Measurements from ENCODE around the gene GRIK4. TPM values are rescaled to one million over a fixed set of nuclear protein-coding genes. Genes with fewer than 3 reads are reported as not detected.

GRIK4 gene
- polyA plus RNA-seq, 1 donor from 2014 or later = 3.4 TPM

- Histone ChIP-seq H3F3A (ENCODE audit: insufficient read depth, low read length, poor library complexity, severe bottlenecking) (no peaks in the 10 kb centered on the region), H4K20me1 (ENCODE audit: insufficient read depth) (no peaks in the 10 kb centered on the region), H3K4me2 (ENCODE audit: low read length) (no peak overlapping the region), H3K9ac (ENCODE audit: low read length) (no peak overlapping the region), H3K27me3 (ENCODE audit: insufficient read depth, low read depth, low read length) (no peaks in the 10 kb centered on the region), H3K79me2 (replicated peaks; ENCODE audit: insufficient read depth, low read length) (no peaks in the 10 kb centered on the region), H3K36me3 (ENCODE audit: insufficient read depth, low read length) (no peaks in the 10 kb centered on the region), H3K4me3 (ENCODE audit: low read length) (no peak overlapping the region), H3K9me3 (ENCODE audit: low read length) (no peaks in the 10 kb centered on the region), H2AFZ (ENCODE audit: low read depth, low read length) (no peak overlapping the region), H3K9me2 (ENCODE audit: insufficient read depth, low read length) (no peaks in the 10 kb centered on the region), H3K27ac (ENCODE audit: low read length) (no peak overlapping the region)
- no peak for TF ChIP-seq CTCF (IDR thresholded peaks at IDR 0.05; ENCODE audit: poor library complexity, severe bottlenecking)
- no peak for TF ChIP-seq RAD21 (conservative IDR thresholded peaks at IDR 0.05)
- no peak for TF ChIP-seq EZH2 (IDR thresholded peaks at IDR 0.05; ENCODE audit: borderline replicate concordance, insufficient read depth, low read length, poor library complexity, severe bottlenecking)
- no peak for TF ChIP-seq EP300 (conservative IDR thresholded peaks at IDR 0.05; ENCODE audit: poor library complexity, severe bottlenecking)
- no peak for TF ChIP-seq POLR2AphosphoS5 (IDR thresholded peaks at IDR 0.05)
- TF ChIP-seq TAF1 (IDR thresholded peaks at IDR 0.05; ENCODE audit: low read depth) = no peak
- no peak for TF ChIP-seq REST (IDR thresholded peaks at IDR 0.05; ENCODE audit: borderline replicate concordance)
- no peak for TF ChIP-seq MXI1 (conservative IDR thresholded peaks at IDR 0.05; ENCODE audit: poor library complexity, severe bottlenecking)
- no peak for TF ChIP-seq SMC3 (conservative IDR thresholded peaks at IDR 0.05; ENCODE audit: poor library complexity)
These were observed 287.3 kb downstream of the GRIK4 start for GRCh38 chr11:120798854-120799253.

GRCh38 chr11:120800206-120800605 is 288.7 kb downstream of the GRIK4 start:
- no peak for TF ChIP-seq TAF1 (IDR thresholded peaks at IDR 0.05; ENCODE audit: low read depth)
- TF ChIP-seq EP300 (conservative IDR thresholded peaks at IDR 0.05; ENCODE audit: poor library complexity, severe bottlenecking) = no peak
- Histone ChIP-seq H3K4me3 (ENCODE audit: low read length) (no peak overlapping the region), H3K36me3 (ENCODE audit: insufficient read depth, low read length) (no peaks in the 10 kb centered on the region), H3K9me2 (ENCODE audit: insufficient read depth, low read length) (no peaks in the 10 kb centered on the region), H3K79me2 (replicated peaks; ENCODE audit: insufficient read depth, low read length) (no peaks in the 10 kb centered on the region), H3K9me3 (ENCODE audit: low read length) (no peaks in the 10 kb centered on the region), H3F3A (ENCODE audit: insufficient read depth, low read length, poor library complexity, severe bottlenecking) (no peaks in the 10 kb centered on the region), H3K4me2 (ENCODE audit: low read length) (no peak overlapping the region), H3K9ac (ENCODE audit: low read length) (no peak overlapping the region), H4K20me1 (ENCODE audit: insufficient read depth) (no peaks in the 10 kb centered on the region), H3K27me3 (ENCODE audit: insufficient read depth, low read depth, low read length) (no peaks in the 10 kb centered on the region), H2AFZ (ENCODE audit: low read depth, low read length) (no peak overlapping the region), H3K27ac (ENCODE audit: low read length) (no peak overlapping the region)

Measured in neural cell (in vitro differentiated cells).